Measurements from ENCODE around the gene CCN6.
"Not testable (repeated sequence)": the region's sequence is repeated elsewhere in the genome, so short reads cannot be mapped to it uniquely, and the experiment has no call there.

The CCN6 gene

GRCh38 chr6:112036088-112036637 is 17.7 kb upstream of the CCN6 start:
- H3K9me3 Mint-ChIP-seq, result no peaks in the 10 kb centered on the region
- H3K4me3 Mint-ChIP-seq, result peak overlapping the region; percentile 32
- H3K36me3 Mint-ChIP-seq (ENCODE audit: low read depth), result peaks cover 5% of the 10 kb centered on the region
- H3K4me1 Mint-ChIP-seq (ENCODE audit: low read depth), result peaks cover 84% of the 10 kb centered on the region
- no peak for DNase-seq
- peak overlapping the region; percentile 92 for H3K27ac Mint-ChIP-seq
- H3K27me3 Mint-ChIP-seq, result no peaks in the 10 kb centered on the region

GRCh38 chr6:112037783-112038216 is 16.1 kb upstream of the CCN6 start:
- no peak overlapping the region for H3K4me3 Mint-ChIP-seq
- DNase-seq, result no peak
- peak overlapping the region; percentile 77 for H3K27ac Mint-ChIP-seq
- H3K9me3 Mint-ChIP-seq, result no peaks in the 10 kb centered on the region
- no peaks in the 10 kb centered on the region for H3K27me3 Mint-ChIP-seq
- peaks cover 5% of the 10 kb centered on the region for H3K36me3 Mint-ChIP-seq (ENCODE audit: low read depth)
- peaks cover 84% of the 10 kb centered on the region for H3K4me1 Mint-ChIP-seq (ENCODE audit: low read depth)

- H3K27me3 Mint-ChIP-seq, result no peaks in the 10 kb centered on the region
- no peak for DNase-seq
- H3K36me3 Mint-ChIP-seq (ENCODE audit: low read depth), result peaks cover 7% of the 10 kb centered on the region
- no peaks in the 10 kb centered on the region for H3K9me3 Mint-ChIP-seq
- peak overlapping the region; percentile 18 for H3K27ac Mint-ChIP-seq
- H3K4me1 Mint-ChIP-seq (ENCODE audit: low read depth), result peaks cover 84% of the 10 kb centered on the region
- no peak overlapping the region for H3K4me3 Mint-ChIP-seq
These were observed 15.6 kb upstream of the CCN6 start for GRCh38 chr6:112038268-112038667.

- DNase-seq, result no peak
- Mint-ChIP-seq H3K27ac (peak overlapping the region; percentile 3), H3K4me3 (no peak overlapping the region)
These were observed 15.0 kb upstream of the CCN6 start for GRCh38 chr6:112038756-112039430.

DNA sequence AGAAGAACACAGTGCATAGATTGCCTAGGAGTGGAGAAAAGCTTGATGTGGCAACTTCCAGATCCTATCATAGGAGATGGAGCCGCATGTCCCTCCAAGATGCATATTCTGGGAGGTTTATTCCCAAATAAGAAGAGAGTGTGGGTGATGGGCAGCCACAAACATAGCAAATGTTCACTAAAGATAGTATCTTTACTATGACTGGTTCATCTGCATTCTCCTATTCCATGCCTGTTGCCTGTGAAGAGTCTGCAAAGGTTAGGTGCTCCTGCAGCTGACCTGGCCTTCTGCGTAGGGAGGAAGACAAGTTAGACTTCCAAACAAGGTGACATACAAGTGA is 14.5 kb upstream of the CCN6 start:
- DNase-seq, result no peak
- H3K27ac Mint-ChIP-seq, result peak overlapping the region; percentile 34
- H3K27me3 Mint-ChIP-seq, result no peaks in the 10 kb centered on the region
- peaks cover 85% of the 10 kb centered on the region for H3K4me1 Mint-ChIP-seq (ENCODE audit: low read depth)
- H3K9me3 Mint-ChIP-seq, result no peaks in the 10 kb centered on the region
- peaks cover 10% of the 10 kb centered on the region for H3K36me3 Mint-ChIP-seq (ENCODE audit: low read depth)
- H3K4me3 Mint-ChIP-seq, result no peak overlapping the region

More at GRCh38 chr6:112038756-112039430, 15.0 kb upstream of the CCN6 start:
- peaks cover 85% of the 10 kb centered on the region for H3K4me1 Mint-ChIP-seq (ENCODE audit: low read depth)
- H3K9me3 Mint-ChIP-seq, result no peaks in the 10 kb centered on the region
- H3K36me3 Mint-ChIP-seq (ENCODE audit: low read depth), result peaks cover 10% of the 10 kb centered on the region
- no peaks in the 10 kb centered on the region for H3K27me3 Mint-ChIP-seq

GRCh38 chr6:112040956-112041355 is 12.9 kb upstream of the CCN6 start:
- H3K9me3 Mint-ChIP-seq, result no peaks in the 10 kb centered on the region

DNA sequence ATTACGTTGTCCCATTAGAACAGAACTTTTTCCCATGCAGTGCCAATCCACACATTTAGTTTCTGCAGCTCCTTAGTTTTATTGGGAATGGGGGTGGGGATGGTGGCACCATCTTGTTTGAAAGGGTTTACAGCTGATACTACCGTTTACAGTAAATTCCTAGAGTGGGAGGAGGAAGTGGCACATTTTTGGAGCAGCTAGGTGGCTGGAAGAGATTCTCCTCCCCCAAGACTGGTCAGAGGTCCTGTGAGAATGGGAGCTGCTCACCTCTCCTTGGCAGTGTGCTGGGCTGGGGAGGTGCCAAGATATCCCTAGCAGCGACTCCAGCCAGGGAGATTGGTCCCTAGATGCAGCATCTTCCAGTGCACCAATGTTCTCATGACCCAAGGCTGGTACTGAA is 12.4 kb upstream of the CCN6 start:
- no peaks in the 10 kb centered on the region for H3K9me3 Mint-ChIP-seq
- H3K27ac Mint-ChIP-seq, result peak overlapping the region; percentile 99
- H3K27me3 Mint-ChIP-seq, result no peaks in the 10 kb centered on the region
- DNase-seq, result no peak
- H3K4me1 Mint-ChIP-seq (ENCODE audit: low read depth), result peaks cover 74% of the 10 kb centered on the region
- H3K4me3 Mint-ChIP-seq, result no peak overlapping the region
- H3K36me3 Mint-ChIP-seq (ENCODE audit: low read depth), result peaks cover 6% of the 10 kb centered on the region

More at GRCh38 chr6:112040956-112041355, 12.9 kb upstream of the CCN6 start:
- peak overlapping the region; percentile 99 for H3K27ac Mint-ChIP-seq
- DNase-seq, result no peak
- H3K4me3 Mint-ChIP-seq, result no peak overlapping the region
- peaks cover 8% of the 10 kb centered on the region for H3K36me3 Mint-ChIP-seq (ENCODE audit: low read depth)
- H3K27me3 Mint-ChIP-seq, result no peaks in the 10 kb centered on the region
- peaks cover 80% of the 10 kb centered on the region for H3K4me1 Mint-ChIP-seq (ENCODE audit: low read depth)

DNA sequence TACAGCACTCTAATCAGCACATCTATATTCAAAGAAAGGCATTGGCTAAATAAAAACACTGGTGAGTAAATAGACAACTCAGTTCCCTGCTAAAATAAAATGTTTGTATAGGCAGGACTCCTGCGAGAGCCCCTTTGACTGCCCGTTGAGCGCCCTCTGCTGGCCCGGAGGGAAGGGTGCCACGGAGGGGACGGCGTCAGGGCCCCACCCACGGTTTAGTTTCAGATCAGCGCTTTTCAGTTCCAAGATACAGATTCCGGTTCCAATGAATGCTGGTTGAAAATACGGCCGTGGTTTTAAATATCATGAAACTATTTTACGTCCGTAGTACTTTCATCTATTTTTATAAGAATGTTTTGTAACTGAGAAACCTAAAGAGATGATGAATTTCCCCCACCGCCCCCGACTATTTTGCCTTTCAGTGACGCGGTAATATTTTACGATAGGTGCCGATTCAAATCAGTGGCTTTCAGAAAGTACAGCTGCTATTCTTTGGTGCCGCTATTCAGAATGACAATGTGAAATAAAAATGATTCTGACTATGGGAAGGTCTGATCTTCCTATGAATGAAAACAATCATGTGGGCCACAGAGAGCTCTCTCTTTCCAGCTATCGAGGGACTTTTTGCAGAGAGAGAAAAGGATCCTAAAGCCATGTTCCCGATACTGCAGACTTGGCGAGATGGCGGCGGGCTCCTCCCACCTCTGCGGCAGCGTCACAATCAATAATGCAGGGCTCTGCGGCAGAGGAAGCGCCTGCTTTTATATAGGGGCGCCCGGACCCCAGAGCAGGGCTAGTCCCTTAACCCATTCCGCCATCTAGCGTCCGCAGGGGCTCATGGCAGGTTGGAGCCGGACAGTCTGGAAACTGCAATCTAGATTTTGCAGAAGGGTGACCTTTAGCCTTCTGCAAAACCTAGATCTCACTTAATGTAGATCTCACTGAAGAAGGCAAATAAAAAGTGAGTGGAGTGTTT is 10.6 kb upstream of the CCN6 start:
- DNase-seq, result peak; percentile 93
- H3K27me3 Mint-ChIP-seq, result no peaks in the 10 kb centered on the region
- H3K36me3 Mint-ChIP-seq (ENCODE audit: low read depth), result peaks cover 4% of the 10 kb centered on the region
- peaks cover 59% of the 10 kb centered on the region for H3K4me1 Mint-ChIP-seq (ENCODE audit: low read depth)
- no peaks in the 10 kb centered on the region for H3K9me3 Mint-ChIP-seq
- H3K4me3 Mint-ChIP-seq, result peak overlapping the region; percentile 90
- H3K27ac Mint-ChIP-seq, result peak overlapping the region; percentile 99

DNA sequence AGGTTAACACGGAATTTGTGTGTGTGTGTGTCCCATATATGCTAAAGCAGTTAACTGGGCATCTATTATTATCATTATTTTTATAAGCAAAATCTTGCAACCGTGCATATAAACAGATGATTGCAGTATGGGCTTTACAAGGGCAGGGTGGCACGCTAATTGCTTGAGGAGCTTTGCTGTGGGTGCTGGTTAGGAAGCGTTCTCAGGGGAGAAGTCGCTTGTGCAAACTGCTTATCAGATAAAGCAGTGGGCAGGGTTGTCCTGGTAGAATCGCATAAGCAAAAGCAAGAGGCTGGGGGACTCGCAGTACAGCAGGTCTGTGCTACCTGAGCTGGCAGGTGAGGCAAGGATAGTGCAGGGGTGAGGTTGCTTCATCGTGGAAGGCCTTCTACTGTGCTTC is 9.7 kb upstream of the CCN6 start:
- H3K4me3 Mint-ChIP-seq, result peak overlapping the region; percentile 90
- H3K27me3 Mint-ChIP-seq, result no peaks in the 10 kb centered on the region
- peak overlapping the region; percentile 99 for H3K27ac Mint-ChIP-seq
- H3K4me1 Mint-ChIP-seq (ENCODE audit: low read depth), result peaks cover 56% of the 10 kb centered on the region
- peaks cover 4% of the 10 kb centered on the region for H3K36me3 Mint-ChIP-seq (ENCODE audit: low read depth)
- H3K9me3 Mint-ChIP-seq, result no peaks in the 10 kb centered on the region
- DNase-seq, result no peak

DNA sequence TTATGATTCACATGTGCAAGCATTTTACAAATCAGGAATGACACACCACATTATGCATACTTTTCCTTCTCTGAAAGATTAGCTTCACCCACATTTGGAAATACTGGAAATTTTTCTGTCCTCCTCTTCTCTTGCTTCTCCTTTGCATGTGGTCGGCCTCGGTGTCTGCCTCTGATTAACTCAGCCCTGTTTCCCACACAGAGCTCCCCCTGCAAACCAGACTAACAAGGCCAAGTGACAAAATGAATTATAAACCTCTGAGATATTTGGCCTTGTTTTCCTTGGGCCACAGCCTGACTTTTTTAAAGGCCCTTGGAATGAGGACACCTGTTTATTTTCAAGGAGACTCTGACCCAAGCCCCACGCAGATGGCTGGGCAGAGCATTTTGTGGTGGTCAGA is 9.0 kb upstream of the CCN6 start:
- Mint-ChIP-seq H3K9me3 (no peaks in the 10 kb centered on the region), H3K27ac (peak overlapping the region; percentile 99), H3K4me1 (ENCODE audit: low read depth) (peaks cover 54% of the 10 kb centered on the region), H3K36me3 (ENCODE audit: low read depth) (peaks cover 4% of the 10 kb centered on the region), H3K4me3 (no peak overlapping the region), H3K27me3 (no peaks in the 10 kb centered on the region)
- DNase-seq, result no peak

GRCh38 chr6:112047523-112047922 is 6.4 kb upstream of the CCN6 start:
- H3K27ac Mint-ChIP-seq; H3K36me3 Mint-ChIP-seq (ENCODE audit: low read depth); H3K4me3 Mint-ChIP-seq; H3K9me3 Mint-ChIP-seq; H3K27me3 Mint-ChIP-seq; DNase-seq: not testable (repeated sequence)
- peaks cover 33% of the 10 kb centered on the region for H3K4me1 Mint-ChIP-seq (ENCODE audit: low read depth)

- Mint-ChIP-seq H3K9me3 (no peaks in the 10 kb centered on the region), H3K4me1 (ENCODE audit: low read depth) (peaks cover 18% of the 10 kb centered on the region), H3K27me3 (no peaks in the 10 kb centered on the region), H3K4me3 (no peak overlapping the region), H3K27ac (no peak overlapping the region), H3K36me3 (ENCODE audit: low read depth) (no peaks in the 10 kb centered on the region)
- DNase-seq, result no peak
These were observed 4.7 kb upstream of the CCN6 start for GRCh38 chr6:112049026-112049799.

GRCh38 chr6:112049996-112050395 is 3.9 kb upstream of the CCN6 start:
- Mint-ChIP-seq H3K4me1 (ENCODE audit: low read depth) (peaks cover 11% of the 10 kb centered on the region), H3K4me3 (no peak overlapping the region), H3K27me3 (no peaks in the 10 kb centered on the region), H3K36me3 (ENCODE audit: low read depth) (no peaks in the 10 kb centered on the region), H3K9me3 (no peaks in the 10 kb centered on the region), H3K27ac (no peak overlapping the region)
- DNase-seq, result no peak

DNA sequence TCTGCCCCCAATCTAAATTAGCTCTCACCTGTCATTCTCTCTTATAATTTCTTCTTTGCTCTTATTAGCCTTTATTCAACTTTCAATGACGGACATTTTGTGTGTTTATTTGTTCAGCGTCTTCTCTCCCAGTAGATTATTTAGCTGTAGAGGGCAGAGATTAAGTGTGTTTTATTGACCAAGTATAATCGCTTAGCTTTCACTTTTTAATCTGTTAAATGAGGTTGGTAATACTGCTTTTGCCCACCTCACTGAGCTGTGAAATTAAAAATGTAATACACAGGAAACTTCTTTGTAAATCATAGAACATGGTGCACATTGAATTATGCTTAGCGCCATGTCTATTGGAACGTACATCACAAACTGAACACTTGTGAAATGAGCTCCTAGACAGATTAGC is 3.5 kb upstream of the CCN6 start:
- Mint-ChIP-seq H3K4me3 (no peak overlapping the region), H3K4me1 (ENCODE audit: low read depth) (peaks cover 9% of the 10 kb centered on the region), H3K36me3 (ENCODE audit: low read depth) (no peaks in the 10 kb centered on the region), H3K27ac (no peak overlapping the region), H3K27me3 (no peaks in the 10 kb centered on the region), H3K9me3 (no peaks in the 10 kb centered on the region)
- DNase-seq, result no peak
